Lower leg skin (tissue), 3 donors: ENCODE data around the gene PDHA2.

Experiments used
- CTCF ChIP-seq, 3 donors: fragments of 450-650 bp; IDR thresholded peaks; one replicate each; pipeline ENCODE4 v1.5.1; 2016; ENCODE audit warnings: antibody characterized with exemption in 3 of 3, mild to moderate bottlenecking in 3 of 3, moderate library complexity in 2 of 3
- POLR2A ChIP-seq, 2 donors: fragments of 450-650 bp; IDR thresholded peaks; one replicate each; pipeline ENCODE4 v1.6.1; 2016 to 2017; ENCODE audit warnings: antibody characterized with exemption in 2 of 2, mild to moderate bottlenecking in 1 of 2, moderate library complexity in 1 of 2

GRCh38 chr4:95889662-95890061 is 49.8 kb downstream of the PDHA2 start:
- TF ChIP-seq CTCF (IDR thresholded peaks at IDR 0.05), result no peak
- TF ChIP-seq POLR2A (IDR thresholded peaks at IDR 0.05), result no peak
